A549 treated with RU486 at 1 μM for 4 hours (cell line): Measurements from ENCODE around the gene FHDC1. TPM values are rescaled to one million over a fixed set of nuclear protein-coding genes. Genes with fewer than 3 reads are reported as not detected.

Experiments
- total RNA-seq: library from RNA; stranded (reverse); fragments of 200-300 nt; extraction: Qiagen RNA extraction; gene quantifications from 5 replicates; pipeline ENCODE4 v1.2.3, GENCODE V29; 2022; ENCODE audit warnings: low read depth

The FHDC1 gene, protein sequence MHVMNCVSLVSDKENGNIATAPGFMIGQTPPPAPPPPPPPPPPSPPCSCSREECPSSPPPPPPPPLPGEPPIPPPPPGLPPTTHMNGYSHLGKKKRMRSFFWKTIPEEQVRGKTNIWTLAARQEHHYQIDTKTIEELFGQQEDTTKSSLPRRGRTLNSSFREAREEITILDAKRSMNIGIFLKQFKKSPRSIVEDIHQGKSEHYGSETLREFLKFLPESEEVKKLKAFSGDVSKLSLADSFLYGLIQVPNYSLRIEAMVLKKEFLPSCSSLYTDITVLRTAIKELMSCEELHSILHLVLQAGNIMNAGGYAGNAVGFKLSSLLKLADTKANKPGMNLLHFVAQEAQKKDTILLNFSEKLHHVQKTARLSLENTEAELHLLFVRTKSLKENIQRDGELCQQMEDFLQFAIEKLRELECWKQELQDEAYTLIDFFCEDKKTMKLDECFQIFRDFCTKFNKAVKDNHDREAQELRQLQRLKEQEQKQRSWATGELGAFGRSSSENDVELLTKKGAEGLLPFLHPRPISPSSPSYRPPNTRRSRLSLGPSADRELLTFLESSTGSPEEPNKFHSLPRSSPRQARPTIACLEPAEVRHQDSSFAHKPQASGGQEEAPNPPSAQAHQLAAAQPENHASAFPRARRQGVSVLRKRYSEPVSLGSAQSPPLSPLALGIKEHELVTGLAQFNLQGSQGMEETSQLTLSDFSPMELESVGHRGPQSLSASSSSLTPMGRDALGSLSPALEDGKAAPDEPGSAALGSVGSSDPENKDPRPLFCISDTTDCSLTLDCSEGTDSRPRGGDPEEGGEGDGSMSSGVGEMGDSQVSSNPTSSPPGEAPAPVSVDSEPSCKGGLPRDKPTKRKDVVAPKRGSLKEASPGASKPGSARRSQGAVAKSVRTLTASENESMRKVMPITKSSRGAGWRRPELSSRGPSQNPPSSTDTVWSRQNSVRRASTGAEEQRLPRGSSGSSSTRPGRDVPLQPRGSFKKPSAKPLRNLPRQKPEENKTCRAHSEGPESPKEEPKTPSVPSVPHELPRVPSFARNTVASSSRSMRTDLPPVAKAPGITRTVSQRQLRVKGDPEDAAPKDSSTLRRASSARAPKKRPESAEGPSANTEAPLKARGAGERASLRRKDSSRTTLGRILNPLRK
- 0.34 to 0.42 TPM (median 0.38 TPM) in 5 replicates for total RNA-seq

DNA sequence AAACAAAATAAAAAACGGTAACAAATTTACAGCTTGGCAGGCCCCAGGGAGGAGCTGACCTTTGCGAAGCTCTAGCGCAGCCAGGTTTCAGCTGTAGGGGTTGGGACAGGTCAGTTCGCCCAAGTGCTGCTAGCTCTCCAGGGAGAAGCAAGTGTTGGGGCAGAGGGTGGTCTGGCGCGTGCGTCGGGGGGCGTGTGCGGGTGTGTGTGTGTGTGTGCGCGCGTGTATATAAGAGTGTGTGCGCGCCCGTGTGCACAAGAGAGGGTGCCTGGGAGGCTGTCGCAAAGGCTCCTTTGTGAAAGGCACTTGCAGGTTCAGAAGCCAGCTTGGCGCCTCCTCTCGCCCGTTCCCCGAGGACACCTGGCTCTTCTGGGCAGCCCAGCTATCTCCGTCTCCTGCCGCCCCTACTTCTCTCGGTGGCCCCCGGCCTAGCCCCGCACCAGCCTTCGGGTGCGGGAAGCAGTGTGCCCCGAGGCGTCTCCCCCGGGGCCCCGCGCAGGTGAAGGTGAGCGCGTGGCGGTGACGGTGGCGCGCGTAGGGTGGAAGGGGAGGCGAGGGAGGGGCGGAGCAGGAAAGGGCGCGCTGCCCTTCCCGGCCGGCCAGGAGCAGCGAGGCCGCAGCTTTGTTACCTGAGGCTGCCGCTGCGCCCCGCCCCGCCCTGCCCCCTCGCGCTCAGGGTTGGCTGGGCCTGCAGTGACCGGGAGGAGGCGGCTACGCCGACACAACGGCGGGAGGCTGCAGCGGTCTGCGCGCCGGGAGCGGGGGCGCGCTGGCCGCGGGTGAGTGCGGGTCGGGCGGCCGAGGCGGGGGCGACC is at the start of gene FHDC1:
Gene FHDC1 (plus strand): TSS at position 693 of the 815 bp plus-strand sequence. CDS start 6,735 bp downstream, outside the sequence.

Other genes with a start within 250 kb of the FHDC1 start
- 0.12 to 0.25 TPM (median 0.23 TPM) in 4 of 5 replicates, not detected in the other for gene TIGD4, start 156.6 kb upstream of the FHDC1 start, total RNA-seq
- gene ARFIP1, start 156.4 kb upstream of the FHDC1 start, total RNA-seq, result 9.3 to 18.5 TPM (median 16.1 TPM) in 5 replicates